Bronchial epithelial cell (primary cell): Measurements from ENCODE around the gene EYS. TPM values are rescaled to one million over a fixed set of nuclear protein-coding genes. Genes with fewer than 3 reads are reported as not detected.

Experiments used
- DNase-seq: peaks from one replicate; pipeline ENCODE4 v3.0.0-alpha.2; 2010; ENCODE audit warnings: low read depth
- FAIRE-seq: peaks from 2 replicates; lab custom pipeline; 2011; peaks lifted over from hg19 to GRCh38; lab: Jason Lieb, UNC
- H3K27me3 ChIP-seq: 2 replicates; pipeline ENCODE4 v1.5.1; 2011; ENCODE audit warnings: low read length; ENCODE audit not compliant: control insufficient read depth, insufficient read depth
- H3K36me3 ChIP-seq: 2 replicates; pipeline ENCODE4 v1.5.1; 2011; ENCODE audit warnings: low read length; ENCODE audit not compliant: control insufficient read depth, insufficient read depth
- H3K4me3 ChIP-seq: 2 replicates; pipeline ENCODE4 v1.5.1; 2011; ENCODE audit warnings: mild to moderate bottlenecking, low read depth, low read length, control low read depth
- CTCF ChIP-seq: IDR thresholded peaks from 2 replicates; pipeline ENCODE4 v1.5.1; 2011; ENCODE audit warnings: mild to moderate bottlenecking, moderate library complexity, low read length, control low read depth, inconsistent platforms; ENCODE audit not compliant: insufficient read depth, severe bottlenecking
- total RNA-seq: library from RNA; depleted of rRNA; stranded (reverse); fragments of >200 nt; gene quantifications from 2 replicates; pipeline ENCODE4 v1.2.1, GENCODE V29; 2014

Gene EYS
- total RNA-seq, 1 donor from 2014 or later: 0.53 TPM

DNA sequence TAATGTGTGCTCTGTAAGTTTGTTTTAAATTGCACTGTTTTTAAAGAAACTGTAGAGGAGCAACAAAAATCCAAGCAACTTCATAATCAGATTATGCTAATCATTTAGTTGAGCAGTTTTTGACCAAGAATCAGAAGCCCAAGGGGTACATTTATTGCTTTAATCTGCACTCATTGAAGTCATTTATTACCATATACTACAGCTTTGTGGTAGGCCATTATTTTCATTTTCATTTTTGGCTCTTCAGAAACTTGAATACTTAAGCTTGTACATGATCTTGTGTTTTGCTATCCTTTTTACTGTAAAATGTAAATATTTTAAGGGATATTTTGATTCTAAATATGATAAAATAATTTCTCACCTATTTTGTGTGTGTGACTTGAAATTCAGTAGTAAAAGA, 1992.9 kb downstream of the EYS start:
- Histone ChIP-seq H3K27me3 (no peaks in the 10 kb centered on the region), H3K4me3 (no peak overlapping the region), H3K36me3 (peaks cover 3% of the 10 kb centered on the region)
- FAIRE-seq (no peak), DNase-seq (no peak)
- TF ChIP-seq CTCF: no peak

- no peak overlapping the region for H3K4me3 ChIP-seq
- TF ChIP-seq CTCF: no peak
- DNase-seq: no peak
- FAIRE-seq: no peak
- no peaks in the 10 kb centered on the region for H3K27me3 ChIP-seq
- peaks cover 3% of the 10 kb centered on the region for H3K36me3 ChIP-seq
Measured at GRCh38 chr6:63713332-63713731, 1993.7 kb downstream of the EYS start.

- TF ChIP-seq CTCF: no peak
- peaks cover 3% of the 10 kb centered on the region for H3K36me3 ChIP-seq
- no peak overlapping the region for H3K4me3 ChIP-seq
- DNase-seq (no peak), FAIRE-seq (no peak)
- no peaks in the 10 kb centered on the region for H3K27me3 ChIP-seq
Measured at GRCh38 chr6:63709148-63709547, 1997.9 kb downstream of the EYS start.

DNA sequence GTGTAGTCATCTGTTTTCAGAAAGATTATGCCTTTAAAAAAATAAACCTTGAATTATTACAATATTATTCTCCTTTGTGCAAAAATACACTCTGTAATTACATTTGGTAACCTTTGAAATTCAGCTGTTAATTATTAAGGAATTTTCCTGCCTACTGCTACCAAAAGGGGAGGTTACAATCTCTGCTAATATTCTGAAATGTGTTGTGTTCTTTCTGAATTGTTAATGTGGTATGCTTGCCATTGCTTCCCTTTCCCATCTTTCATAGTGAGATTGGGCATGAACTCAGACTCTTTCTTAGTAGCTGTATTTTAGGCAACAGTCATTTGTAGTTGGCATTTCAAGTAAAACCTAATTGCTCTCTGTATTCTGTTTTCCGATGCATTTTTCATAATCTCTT, 1998.4 kb downstream of the EYS start:
- no peak for FAIRE-seq
- no peak for DNase-seq
- no peak overlapping the region for H3K4me3 ChIP-seq
- no peak for TF ChIP-seq CTCF
- H3K27me3 ChIP-seq: no peaks in the 10 kb centered on the region
- peaks cover 5% of the 10 kb centered on the region for H3K36me3 ChIP-seq

DNA sequence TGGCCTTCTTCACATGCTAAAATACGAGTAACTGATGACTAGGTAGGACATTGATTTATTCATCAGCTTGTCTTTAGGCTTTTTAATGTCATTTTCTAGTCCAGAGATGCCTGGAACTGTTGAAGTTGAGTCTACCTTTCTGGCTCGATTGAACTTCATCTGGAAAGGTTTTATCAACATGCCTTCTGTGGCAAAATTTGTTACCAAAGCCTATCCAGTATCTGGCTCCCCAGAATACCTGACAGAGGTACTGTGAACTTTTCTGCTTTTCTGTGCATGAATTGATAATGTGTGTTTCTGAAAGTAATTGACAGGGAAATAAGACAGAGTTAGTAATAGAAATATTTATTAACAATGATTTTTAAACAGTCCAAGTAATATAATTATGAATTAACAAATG, 2000.4 kb downstream of the EYS start:
- TF ChIP-seq CTCF: no peak
- H3K27me3 ChIP-seq: no peaks in the 10 kb centered on the region
- peaks cover 3% of the 10 kb centered on the region for H3K36me3 ChIP-seq
- DNase-seq: no peak
- H3K4me3 ChIP-seq: no peak overlapping the region
- no peak for FAIRE-seq

- TF ChIP-seq CTCF: no peak
Measured at GRCh38 chr6:63705707-63706106, 2001.3 kb downstream of the EYS start.

More at GRCh38 chr6:63705707-63706106, 2001.3 kb downstream of the EYS start:
- DNase-seq (no peak), FAIRE-seq (no peak)
- no peak overlapping the region for H3K4me3 ChIP-seq
- no peaks in the 10 kb centered on the region for H3K27me3 ChIP-seq
- peaks cover 3% of the 10 kb centered on the region for H3K36me3 ChIP-seq
